ENCODE data around the gene NMT1. TPM values are rescaled to one million over a fixed set of nuclear protein-coding genes. Genes with fewer than 3 reads are reported as not detected.
A peak's percentile ranks its signal among the peaks of the same experiment; 100 is the strongest.

The NMT1 gene
- total and polyA plus RNA-seq, 7 experiments from 2014 or later: 37.5 to 136 (median 84.2) TPM

DNA sequence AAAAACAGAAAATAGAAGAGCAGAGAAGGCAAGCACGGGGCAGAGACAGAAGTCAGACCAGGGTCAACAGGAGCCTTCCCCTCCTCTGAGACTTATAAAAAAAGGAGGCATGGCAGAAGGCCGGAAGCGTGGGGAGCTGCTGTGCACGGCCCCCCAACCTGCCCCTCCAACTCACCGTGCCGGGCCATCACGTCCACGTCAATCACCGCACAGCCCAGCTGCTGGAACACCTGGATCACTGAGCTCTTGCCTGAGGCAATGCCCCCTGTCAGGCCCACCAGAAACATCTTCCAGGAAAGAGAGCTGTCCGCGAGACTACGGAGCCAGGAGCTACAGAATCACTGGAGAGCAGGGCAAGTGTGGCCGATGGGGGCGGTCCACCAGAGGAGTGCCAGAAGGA lies 26.5 kb upstream of the NMT1 start:
- Histone ChIP-seq H3K36me3 (ENCODE audit: control insufficient read depth in 2 of 3, insufficient read depth in 3 of 3, low read length in 3 of 3) (peaks cover 0 to 54% (median 5%) of the 10 kb centered on the region in 3 experiments), H3K4me3 (ENCODE audit: low read length) (no peak overlapping the region), H3K9me3 (ENCODE audit: control insufficient read depth in 2 of 3, low read length in 3 of 3) (no peaks in the 10 kb centered on the region), H3K27me3 (ENCODE audit: control insufficient read depth in 2 of 2, insufficient read depth in 2 of 2, low read length in 2 of 2) (no peaks in the 10 kb centered on the region), H3K4me1 (ENCODE audit: control insufficient read depth in 2 of 2, insufficient read depth in 2 of 2, low read length in 2 of 2) (no peaks in the 10 kb centered on the region), H3K27ac (ENCODE audit: low read depth, low read length) (no peak overlapping the region)
- intact Hi-C loops (cut with micrococcal nuclease): no loop called here
- Mint-ChIP-seq H3K27ac (no peak overlapping the region), H3K36me3 (peaks cover 5 to 36% (median 16%) of the 10 kb centered on the region in 5 donors), H3K4me1 (peaks cover 0 to 17% (median 6%) of the 10 kb centered on the region in 7 donors), H3K4me3 (no peak overlapping the region), H3K27me3 (no peaks in the 10 kb centered on the region), H3K9me3 (no peaks in the 10 kb centered on the region)
- POLR2A ChIA-PET: interaction anchor here (0.5 to 0.6 kb wide), 2 partner anchors 12 to 13 kb away, joined by 3 to 4 read pairs; no protein-coding TSS in a partner anchor
- no peak for DNase-seq
- CTCF ChIA-PET: no interaction called here
- ATAC-seq: no peak

GRCh38 chr17:45035848-45036247 lies 25.3 kb upstream of the NMT1 start:
- Histone ChIP-seq H3K4me3 (ENCODE audit: low read length) (no peak overlapping the region), H3K9me3 (ENCODE audit: control insufficient read depth in 2 of 3, low read length in 3 of 3) (no peaks in the 10 kb centered on the region), H3K27me3 (ENCODE audit: control insufficient read depth in 2 of 2, insufficient read depth in 2 of 2, low read length in 2 of 2) (no peaks in the 10 kb centered on the region), H3K27ac (ENCODE audit: low read depth, low read length) (no peak overlapping the region), H3K36me3 (ENCODE audit: control insufficient read depth in 2 of 3, insufficient read depth in 3 of 3, low read length in 3 of 3) (peaks cover 0 to 42% (median 5%) of the 10 kb centered on the region in 3 experiments), H3K4me1 (ENCODE audit: control insufficient read depth in 2 of 2, insufficient read depth in 2 of 2, low read length in 2 of 2) (no peaks in the 10 kb centered on the region)
- Mint-ChIP-seq H3K4me3 (no peak overlapping the region), H3K4me1 (peaks cover 0 to 17% (median 6%) of the 10 kb centered on the region in 7 donors), H3K36me3 (peaks cover 5 to 28% (median 16%) of the 10 kb centered on the region in 5 donors), H3K27ac (no peak overlapping the region), H3K9me3 (no peaks in the 10 kb centered on the region), H3K27me3 (no peaks in the 10 kb centered on the region)
- intact Hi-C loops (cut with micrococcal nuclease): no loop called here
- ChIA-PET POLR2A (interaction anchor here (0.7 kb wide), 1 partner anchor 446 kb away, joined by 3 read pairs; no protein-coding TSS in a partner anchor), CTCF (no interaction called here)
- ATAC-seq: no peak
- no peak for DNase-seq

- Histone ChIP-seq H3K4me1 (ENCODE audit: control insufficient read depth in 2 of 2, insufficient read depth in 2 of 2, low read length in 2 of 2) (no peaks in the 10 kb centered on the region), H3K27me3 (ENCODE audit: control insufficient read depth in 2 of 2, insufficient read depth in 2 of 2, low read length in 2 of 2) (no peaks in the 10 kb centered on the region), H3K27ac (ENCODE audit: low read depth, low read length) (no peak overlapping the region), H3K9me3 (ENCODE audit: control insufficient read depth in 2 of 3, low read length in 3 of 3) (no peaks in the 10 kb centered on the region), H3K4me3 (ENCODE audit: low read length) (no peak overlapping the region), H3K36me3 (ENCODE audit: control insufficient read depth in 2 of 3, insufficient read depth in 3 of 3, low read length in 3 of 3) (peaks cover 0 to 33% (median 5%) of the 10 kb centered on the region in 3 experiments)
- POLR2A ChIA-PET: no interaction called here
- CTCF ChIA-PET: no interaction called here
- DNase-seq (no peak), ATAC-seq (no peak)
- H3K4me1 Mint-ChIP-seq: peaks cover 0 to 17% (median 6%) of the 10 kb centered on the region in 7 donors
- intact Hi-C loops (cut with micrococcal nuclease): no loop called here
- no peak overlapping the region for H3K4me3 Mint-ChIP-seq
- no peaks in the 10 kb centered on the region for H3K9me3 Mint-ChIP-seq
- H3K27me3 Mint-ChIP-seq: no peaks in the 10 kb centered on the region
- no peak overlapping the region for H3K27ac Mint-ChIP-seq
- peaks cover 5 to 23% (median 12%) of the 10 kb centered on the region in 5 donors for H3K36me3 Mint-ChIP-seq
Measured at GRCh38 chr17:45036691-45037090, 24.4 kb upstream of the NMT1 start.

DNA sequence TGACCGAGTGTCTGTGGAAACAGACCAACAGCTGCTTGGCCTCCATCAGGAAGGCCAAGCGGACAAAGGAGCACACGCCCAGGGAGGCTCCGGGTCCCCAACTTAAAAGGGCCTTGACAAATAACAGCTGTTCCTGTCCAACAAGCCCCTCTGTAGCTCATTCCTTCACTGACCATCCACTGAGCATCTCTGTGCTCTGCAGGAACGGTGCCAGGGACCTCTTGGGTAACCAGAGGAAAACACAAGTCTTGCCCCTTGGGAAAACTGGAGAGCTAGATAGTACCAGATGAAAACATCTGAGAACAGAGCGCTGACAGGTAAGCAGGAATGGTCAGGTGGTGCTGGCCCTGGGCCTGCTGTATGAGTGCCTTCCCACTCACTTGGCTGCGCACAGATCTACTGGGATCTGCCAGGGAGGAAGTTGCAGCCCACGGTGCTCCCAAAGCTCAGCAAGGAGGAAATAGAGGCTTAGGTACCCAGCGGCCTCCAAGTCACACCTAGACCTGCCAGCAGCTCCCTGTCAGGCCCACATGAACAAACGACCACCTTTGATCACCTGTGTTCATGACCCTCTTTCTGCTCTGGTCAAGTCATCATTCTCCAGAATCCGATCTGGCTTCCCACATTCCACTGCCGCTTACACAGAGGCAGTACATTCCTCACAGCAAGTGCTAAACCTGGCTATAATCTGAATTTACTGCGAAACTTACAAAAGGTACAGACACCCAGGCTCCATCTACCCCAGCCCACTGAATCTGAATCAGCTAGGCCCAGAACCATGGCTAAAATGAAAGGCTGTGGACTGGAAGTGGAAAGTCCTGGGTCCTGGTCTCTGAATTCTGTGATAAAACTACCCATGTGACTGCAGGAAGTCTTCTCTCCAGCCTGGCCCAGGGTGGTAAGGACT lies 22.1 kb upstream of the NMT1 start:
- ChIA-PET POLR2A (no interaction called here), CTCF (interaction anchor here (0.7 kb wide), 2 partner anchors 17 to 46 kb away, joined by 3 to 4 read pairs; no protein-coding TSS in a partner anchor)
- Histone ChIP-seq H3K4me1 (ENCODE audit: control insufficient read depth in 2 of 2, insufficient read depth in 2 of 2, low read length in 2 of 2) (no peaks in the 10 kb centered on the region), H3K4me3 (ENCODE audit: low read length) (no peak overlapping the region), H3K9me3 (ENCODE audit: control insufficient read depth in 2 of 3, low read length in 3 of 3) (no peaks in the 10 kb centered on the region), H3K36me3 (ENCODE audit: control insufficient read depth in 2 of 3, insufficient read depth in 3 of 3, low read length in 3 of 3) (peaks cover 0 to 11% (median 4%) of the 10 kb centered on the region in 3 experiments), H3K27me3 (ENCODE audit: control insufficient read depth in 2 of 2, insufficient read depth in 2 of 2, low read length in 2 of 2) (no peaks in the 10 kb centered on the region), H3K27ac (ENCODE audit: low read depth, low read length) (no peak overlapping the region)
- Mint-ChIP-seq H3K27me3 (no peaks in the 10 kb centered on the region), H3K36me3 (peaks cover 0 to 11% (median 5%) of the 10 kb centered on the region in 5 donors), H3K4me1 (peaks cover 17 to 38% (median 25%) of the 10 kb centered on the region in 7 donors), H3K4me3 (no peak overlapping the region), H3K9me3 (no peaks in the 10 kb centered on the region), H3K27ac (peak overlapping the region in 2 of 9 donors; percentile 15 to 59)
- intact Hi-C loops (cut with micrococcal nuclease): no loop called here
- no peak for DNase-seq
- ATAC-seq: no peak

DNA sequence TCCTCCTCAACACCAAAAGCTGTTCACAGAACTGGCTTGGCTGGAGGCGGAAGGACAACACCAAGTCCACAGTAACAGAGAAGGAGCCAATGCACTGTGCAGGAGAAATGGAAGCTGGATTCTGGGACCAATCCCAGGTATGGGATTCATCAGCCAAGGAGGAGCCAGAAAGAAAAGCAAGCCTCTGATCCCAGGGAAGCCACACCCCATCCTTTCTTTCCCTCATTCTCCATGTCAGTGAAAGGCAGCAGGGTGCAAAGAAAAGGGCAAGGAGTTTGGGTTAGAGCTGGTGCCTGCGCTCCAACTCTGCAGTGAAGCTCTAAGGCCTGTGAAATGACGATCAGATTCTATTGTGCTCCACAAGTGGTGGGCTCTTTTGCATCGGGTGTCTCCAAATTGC lies 20.7 kb upstream of the NMT1 start:
- intact Hi-C loops (cut with micrococcal nuclease): no loop called here
- DNase-seq (no peak), ATAC-seq (no peak)
- H3K27me3 ChIP-seq (ENCODE audit: control insufficient read depth in 2 of 2, insufficient read depth in 2 of 2, low read length in 2 of 2): no peaks in the 10 kb centered on the region
- no peaks in the 10 kb centered on the region for H3K4me1 ChIP-seq (ENCODE audit: control insufficient read depth in 2 of 2, insufficient read depth in 2 of 2, low read length in 2 of 2)
- Mint-ChIP-seq H3K4me1 (peaks cover 20 to 42% (median 25%) of the 10 kb centered on the region in 7 donors), H3K9me3 (no peaks in the 10 kb centered on the region), H3K27me3 (no peaks in the 10 kb centered on the region), H3K36me3 (peaks cover 0 to 3% (median 0%) of the 10 kb centered on the region in 5 donors), H3K27ac (no peak overlapping the region), H3K4me3 (no peak overlapping the region)
- H3K4me3 ChIP-seq (ENCODE audit: low read length): no peak overlapping the region
- H3K27ac ChIP-seq (ENCODE audit: low read depth, low read length): no peak overlapping the region
- H3K9me3 ChIP-seq (ENCODE audit: control insufficient read depth in 2 of 3, low read length in 3 of 3): no peaks in the 10 kb centered on the region
- POLR2A ChIA-PET: no interaction called here
- H3K36me3 ChIP-seq (ENCODE audit: control insufficient read depth in 2 of 3, insufficient read depth in 3 of 3, low read length in 3 of 3): no peaks in the 10 kb centered on the region
- CTCF ChIA-PET: no interaction called here

DNA sequence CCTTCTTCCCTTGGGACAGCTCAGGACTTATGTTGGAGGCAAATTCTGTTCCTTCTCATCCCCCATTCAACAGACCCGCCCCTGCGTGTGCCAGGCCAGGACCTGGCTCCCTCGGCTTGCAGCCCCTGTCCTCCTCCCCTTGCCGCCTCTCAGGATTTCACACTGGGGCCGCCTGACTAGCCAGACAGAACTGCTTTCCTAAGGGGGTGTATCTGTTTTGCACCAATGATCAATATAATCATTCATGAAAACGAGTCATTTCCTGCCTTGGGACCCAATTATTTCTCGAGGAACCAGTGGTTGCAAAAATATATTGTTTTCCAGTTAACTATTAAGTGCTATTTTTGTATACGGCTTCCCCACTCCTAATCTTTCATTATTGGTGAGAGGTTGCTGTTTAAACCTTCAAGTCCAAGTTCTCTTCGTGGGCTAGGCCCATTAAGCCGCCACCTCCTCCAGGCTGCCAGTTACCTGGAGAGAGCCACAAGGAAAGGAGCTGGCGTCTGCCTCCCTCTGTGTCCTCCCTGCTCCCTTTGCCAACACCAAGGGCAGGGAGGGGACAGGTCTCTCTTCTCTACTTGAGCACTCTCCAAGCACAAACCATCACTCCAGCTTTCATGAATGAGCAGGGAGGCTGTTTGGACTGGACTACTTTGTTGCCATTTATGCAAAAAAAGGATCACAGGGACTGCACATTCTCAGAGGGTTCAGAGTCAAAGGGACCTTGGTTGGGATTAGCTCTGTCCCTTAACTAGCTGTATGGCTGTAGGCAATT lies 18.6 kb upstream of the NMT1 start:
- H3K27ac Mint-ChIP-seq: peak overlapping the region in 3 of 9 donors; percentile 41 to 45 (median 43)
- ChIA-PET CTCF (interaction anchor here (0.6 to 1.0 kb wide), 2 partner anchors 18 to 103 kb away, joined by 4 to 6 read pairs; no protein-coding TSS in a partner anchor), POLR2A (interaction anchor here (0.5 to 1.0 kb wide), 2 partner anchors 10 to 13 kb away, joined by 3 read pairs; no protein-coding TSS in a partner anchor)
- no peaks in the 10 kb centered on the region for H3K27me3 Mint-ChIP-seq
- Histone ChIP-seq H3K36me3 (ENCODE audit: control insufficient read depth in 2 of 3, insufficient read depth in 3 of 3, low read length in 3 of 3) (no peaks in the 10 kb centered on the region), H3K4me3 (ENCODE audit: low read length) (no peak overlapping the region), H3K27ac (ENCODE audit: low read depth, low read length) (no peak overlapping the region), H3K9me3 (ENCODE audit: control insufficient read depth in 2 of 3, low read length in 3 of 3) (no peaks in the 10 kb centered on the region), H3K27me3 (ENCODE audit: control insufficient read depth in 2 of 2, insufficient read depth in 2 of 2, low read length in 2 of 2) (no peaks in the 10 kb centered on the region), H3K4me1 (ENCODE audit: control insufficient read depth in 2 of 2, insufficient read depth in 2 of 2, low read length in 2 of 2) (no peaks in the 10 kb centered on the region)
- H3K9me3 Mint-ChIP-seq: no peaks in the 10 kb centered on the region
- peaks cover 25 to 49% (median 33%) of the 10 kb centered on the region in 7 donors for H3K4me1 Mint-ChIP-seq
- ATAC-seq (no peak), DNase-seq (no peak)
- intact Hi-C loops (cut with micrococcal nuclease): no loop called here
- H3K4me3 Mint-ChIP-seq: no peak overlapping the region
- peaks cover 0 to 4% (median 0%) of the 10 kb centered on the region in 5 donors for H3K36me3 Mint-ChIP-seq

Data from naive thymus-derived CD4-positive, alpha-beta T cell (primary cell).